CD4-positive, alpha-beta T cell treated with Interferon alpha-2 for 1 hour (primary cell): ENCODE results near the gene DLEC1.
"Not testable (repeated sequence)": the region's sequence is repeated elsewhere in the genome, so short reads cannot be mapped to it uniquely, and the experiment has no call there.

ENCODE experiments used
- DNase-seq, 2 donors: peaks; one replicate each; pipeline ENCODE4 v3.0.0-alpha.2; 2020 to 2022

Gene DLEC1

DNA sequence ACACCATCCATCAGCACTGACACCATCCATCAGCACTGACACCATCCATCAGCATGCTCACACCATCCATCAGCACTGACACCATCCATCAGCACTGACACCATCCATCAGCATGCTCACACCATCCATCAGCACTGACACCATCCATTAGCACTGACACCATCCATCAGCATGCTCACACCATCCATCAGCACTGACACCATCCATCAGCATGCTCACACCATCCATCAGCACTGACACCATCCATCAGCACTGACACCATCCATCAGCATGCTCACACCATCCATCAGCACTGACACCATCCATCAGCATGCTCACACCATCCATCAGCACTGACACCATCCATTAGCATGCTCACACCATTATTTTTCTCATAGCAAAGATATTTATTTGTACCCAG, 48.3 kb downstream of the DLEC1 start:
- DNase-seq: not testable (repeated sequence)

DNA sequence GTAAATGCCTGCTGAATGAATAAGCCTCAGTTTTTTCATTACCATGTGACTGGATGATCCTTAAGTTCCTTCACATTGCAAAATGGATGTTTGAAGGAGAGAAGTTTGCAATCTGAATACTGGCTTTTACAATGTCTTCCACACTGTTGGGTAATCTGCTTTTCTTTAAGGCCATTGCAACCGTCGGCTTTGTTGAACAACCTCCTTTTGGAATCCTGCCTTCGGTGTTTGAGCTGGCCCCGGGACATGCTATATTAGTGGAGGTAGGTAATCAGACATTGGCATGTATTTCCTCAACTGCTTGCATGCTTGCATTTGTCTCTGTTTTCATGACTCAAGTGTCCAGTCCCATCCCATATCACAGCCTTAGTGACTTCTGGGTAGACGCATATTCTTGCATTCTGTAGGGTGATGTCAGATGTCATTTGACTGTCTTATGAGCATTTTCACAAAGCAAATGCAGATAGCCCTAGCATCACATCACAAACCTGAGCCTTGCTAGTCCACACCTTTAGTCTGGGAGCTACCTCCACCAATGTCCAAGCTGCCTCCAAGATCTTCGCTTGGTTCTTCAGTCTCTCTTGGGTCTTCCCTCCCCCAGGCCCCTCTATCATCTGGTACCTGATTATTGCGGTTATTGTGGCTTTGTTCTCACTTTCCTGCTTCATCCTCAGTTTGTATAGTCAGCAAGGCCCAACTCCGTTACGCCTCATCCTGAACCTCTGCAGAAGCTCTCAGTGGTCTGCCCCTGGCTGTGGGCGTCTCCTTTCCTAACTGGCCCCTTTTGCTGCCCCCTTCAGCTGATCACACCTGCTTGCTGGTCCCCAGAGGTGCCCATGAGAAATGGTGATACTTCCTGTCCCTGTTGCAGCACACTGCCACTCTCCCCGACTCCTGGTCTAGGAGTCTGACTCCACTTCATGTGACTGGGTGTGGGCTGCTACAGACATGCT, 49.4 kb downstream of the DLEC1 start:
- no peak for DNase-seq

DNA sequence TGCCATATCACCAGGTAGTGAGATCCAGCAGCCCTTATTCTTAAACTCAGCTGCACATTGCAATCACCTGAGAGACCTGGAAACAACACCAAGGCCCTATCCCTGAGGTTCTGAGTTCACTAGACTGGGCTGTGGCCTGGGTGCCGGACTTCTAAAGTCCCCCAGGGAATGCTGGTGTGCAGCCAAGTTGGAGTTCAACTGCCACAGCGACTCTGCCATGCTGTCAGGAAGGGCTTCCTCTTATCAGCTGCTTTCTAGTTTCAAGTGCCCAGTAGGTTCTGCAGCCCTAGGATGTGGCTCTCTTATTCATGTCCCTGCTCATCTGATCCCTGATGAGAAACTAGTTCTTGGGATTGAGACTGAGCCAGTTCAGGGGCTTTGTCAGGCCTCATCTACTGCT, 50.2 kb downstream of the DLEC1 start:
- no peak for DNase-seq

DNA sequence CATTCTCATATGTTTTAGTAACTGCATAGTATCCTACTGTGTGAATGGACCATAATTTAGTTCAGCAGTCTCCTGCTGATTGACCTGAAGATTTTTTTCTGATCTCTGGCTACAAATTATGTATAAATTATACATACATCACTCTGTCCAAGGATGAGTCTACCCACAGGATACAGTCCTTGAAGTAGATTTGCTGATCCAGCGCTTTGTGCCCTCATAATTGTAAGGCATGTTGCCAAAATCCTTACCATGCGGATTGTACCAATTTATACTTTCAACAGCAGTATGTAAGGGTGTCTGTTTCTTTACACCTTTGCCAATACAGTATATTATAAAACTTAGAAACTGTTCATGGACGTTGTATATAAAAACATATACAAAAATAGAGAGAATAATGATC, 51.4 kb downstream of the DLEC1 start:
- no peak for DNase-seq

DNA sequence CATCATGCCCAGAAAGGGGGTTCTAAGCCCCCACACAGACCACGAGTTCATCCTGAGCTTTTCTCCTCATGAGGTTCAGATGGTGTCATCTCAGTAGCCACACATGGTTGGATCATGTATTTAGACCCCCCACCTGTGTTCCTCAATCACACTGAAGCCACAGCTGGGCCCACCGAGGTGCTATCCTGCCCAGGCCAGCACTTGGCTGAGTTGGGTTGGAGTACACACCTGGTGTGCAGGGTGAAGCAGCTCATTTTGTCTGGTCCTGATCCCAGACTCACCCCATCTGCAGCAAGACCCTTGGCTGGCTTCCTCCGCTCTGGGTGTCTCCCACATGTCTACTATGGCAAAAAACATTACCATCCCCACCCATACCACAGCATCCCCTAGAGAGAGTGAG, 56.0 kb downstream of the DLEC1 start:
- DNase-seq: no peak

DNA sequence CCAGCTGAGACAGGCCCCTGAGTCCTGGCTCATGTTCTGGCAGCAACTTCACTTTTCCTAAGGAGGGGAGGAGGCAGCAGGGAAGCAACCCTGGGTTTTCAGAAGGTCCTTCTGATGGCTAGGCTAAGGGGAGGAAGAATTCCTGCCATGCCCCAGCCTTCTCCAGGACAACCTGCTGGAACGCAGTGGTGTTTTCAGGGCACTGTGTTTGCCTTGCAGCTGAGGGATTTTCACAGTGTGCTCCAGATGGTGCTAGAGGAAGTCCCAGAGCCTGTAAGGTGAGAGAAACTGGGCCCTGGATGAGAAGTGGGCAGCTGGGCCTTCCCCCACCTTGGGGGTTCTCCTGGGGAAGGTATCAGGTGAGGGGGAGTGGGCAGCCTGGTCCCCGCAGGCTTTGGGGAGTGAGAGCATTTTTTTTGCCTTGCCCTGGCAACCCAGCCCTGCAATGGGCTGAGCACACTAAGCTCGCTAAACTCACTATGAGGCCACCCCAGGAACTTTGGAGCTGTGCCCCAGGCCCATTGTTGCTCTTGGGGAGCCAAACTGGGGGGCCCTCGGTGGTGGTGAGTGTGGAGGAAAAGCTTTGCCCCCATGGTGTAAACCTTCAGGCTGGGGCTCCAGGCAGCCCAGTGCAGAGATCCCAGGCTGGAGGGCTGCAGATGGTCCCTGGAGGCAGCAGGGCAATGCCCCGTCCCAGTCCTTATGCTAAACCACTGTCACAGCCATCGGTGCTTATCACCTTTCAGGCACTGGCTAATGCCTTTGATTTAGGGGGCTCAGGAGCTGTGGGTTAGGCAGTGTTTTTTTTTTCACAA, 56.9 kb downstream of the DLEC1 start:
- DNase-seq: no peak

GRCh38 chr3:38097446-38098375, 58.7 kb downstream of the DLEC1 start:
- DNase-seq: no peak

DNA sequence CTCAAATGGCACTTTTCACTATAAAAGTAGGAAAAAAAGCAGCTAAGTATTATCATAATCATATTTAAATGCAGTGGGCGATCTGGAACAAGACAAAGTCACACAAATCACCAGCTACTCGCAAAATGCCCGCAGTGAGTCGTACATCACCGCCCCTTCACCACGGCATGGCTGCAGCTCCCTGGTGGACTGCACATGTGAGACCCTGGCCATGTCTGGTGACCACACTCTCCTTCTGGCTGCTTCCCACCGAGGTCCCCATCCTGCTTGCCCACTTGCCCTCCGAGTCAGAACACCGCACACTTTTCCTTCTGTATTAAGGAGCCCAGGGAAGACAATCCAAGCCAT, 59.3 kb downstream of the DLEC1 start:
- DNase-seq: no peak

DNA sequence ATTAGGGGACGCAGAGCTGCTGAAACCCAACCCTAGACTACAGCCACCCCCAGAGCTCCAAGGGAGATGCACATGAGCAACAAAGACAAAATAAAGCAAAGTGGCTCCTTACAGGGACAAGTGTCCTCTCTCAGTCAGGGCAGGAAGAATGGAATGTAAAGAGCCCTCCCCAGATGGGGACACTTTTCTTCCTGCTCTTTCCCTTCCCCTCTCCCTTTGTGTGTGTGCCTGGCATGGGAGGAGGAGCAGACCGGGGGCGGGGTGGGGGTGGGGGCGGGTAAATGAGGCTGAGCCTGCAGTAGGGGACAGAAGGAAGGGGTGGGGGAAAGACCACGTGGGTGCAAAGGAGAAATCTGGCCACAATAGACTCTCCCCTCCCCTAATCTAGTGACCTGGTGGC, 60.5 kb downstream of the DLEC1 start:
- no peak for DNase-seq

- no peak for DNase-seq
Measured at GRCh38 chr3:38100498-38100897, 61.5 kb downstream of the DLEC1 start.

DNA sequence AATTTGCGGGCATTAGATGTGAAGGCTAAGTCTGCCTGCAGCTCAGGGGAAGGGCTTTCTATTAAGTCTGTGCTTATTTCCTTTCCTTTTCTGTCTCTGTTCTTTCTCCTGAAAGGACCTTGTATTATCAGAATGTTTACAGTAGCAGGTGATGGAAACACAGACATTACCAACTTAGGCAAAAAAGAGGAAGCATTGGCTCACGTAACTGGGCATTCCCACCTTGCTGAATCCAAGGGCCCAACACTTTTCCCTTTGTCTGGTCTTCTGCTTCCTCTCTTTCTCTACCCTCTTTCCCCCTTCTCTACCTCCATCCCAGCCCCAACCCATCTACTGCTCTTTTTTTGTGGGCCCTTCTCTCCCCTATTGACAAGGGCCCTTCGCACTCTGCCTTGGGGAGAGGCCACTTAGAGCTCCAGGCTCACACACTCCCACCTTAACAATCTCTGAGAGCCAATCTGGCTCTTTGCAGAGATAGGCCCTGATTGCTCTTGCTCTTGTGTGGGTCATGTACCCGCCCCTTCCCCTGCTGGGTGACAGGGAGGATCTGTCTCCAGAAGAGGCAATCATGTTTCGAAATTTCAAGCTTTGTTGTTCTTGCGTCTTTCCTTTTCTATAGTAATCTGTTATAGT, 62.9 kb downstream of the DLEC1 start:
- DNase-seq: no peak

DNA sequence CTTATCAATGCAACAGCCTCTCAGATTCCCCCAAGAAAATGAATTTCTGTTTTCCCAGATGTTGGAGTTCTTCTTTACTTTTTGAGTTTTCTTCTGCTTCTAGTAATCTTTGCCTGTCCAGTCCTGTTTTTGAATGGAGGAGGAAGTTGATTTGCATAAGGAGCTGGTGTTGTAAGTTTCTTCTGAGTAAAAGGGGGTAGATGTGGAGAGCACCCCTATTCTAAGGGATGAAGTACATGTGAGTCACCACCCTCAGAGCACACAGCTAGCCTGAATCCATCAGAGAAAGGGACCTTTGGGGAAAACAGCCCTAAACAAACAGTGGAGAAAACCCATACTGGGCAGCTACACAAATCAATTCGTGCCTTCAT, 63.4 kb downstream of the DLEC1 start:
- no peak for DNase-seq

DNA sequence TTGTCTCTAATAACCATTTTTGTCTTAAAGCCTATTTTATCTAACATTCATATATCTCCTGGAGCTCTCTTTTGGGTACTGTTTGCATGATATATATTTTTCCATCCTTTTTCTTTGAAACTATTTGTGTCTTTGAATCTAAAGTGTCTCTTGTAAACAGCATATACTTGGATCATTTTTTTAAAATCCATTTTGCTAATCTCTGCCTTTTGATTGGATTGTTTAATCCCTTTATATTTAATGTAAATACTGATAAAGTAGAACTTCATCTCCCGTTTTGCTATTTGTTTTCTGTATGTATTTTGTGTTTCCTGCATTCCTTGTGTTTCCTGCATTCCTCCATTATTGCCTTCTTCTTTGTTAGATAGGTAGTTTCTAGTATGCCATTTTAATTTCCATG, 66.5 kb downstream of the DLEC1 start:
- DNase-seq: no peak

- no peak for DNase-seq
Measured at GRCh38 chr3:38107911-38108648, 69.1 kb downstream of the DLEC1 start.

- no peak for DNase-seq
Measured at GRCh38 chr3:38108649-38109579, 69.9 kb downstream of the DLEC1 start.

DNA sequence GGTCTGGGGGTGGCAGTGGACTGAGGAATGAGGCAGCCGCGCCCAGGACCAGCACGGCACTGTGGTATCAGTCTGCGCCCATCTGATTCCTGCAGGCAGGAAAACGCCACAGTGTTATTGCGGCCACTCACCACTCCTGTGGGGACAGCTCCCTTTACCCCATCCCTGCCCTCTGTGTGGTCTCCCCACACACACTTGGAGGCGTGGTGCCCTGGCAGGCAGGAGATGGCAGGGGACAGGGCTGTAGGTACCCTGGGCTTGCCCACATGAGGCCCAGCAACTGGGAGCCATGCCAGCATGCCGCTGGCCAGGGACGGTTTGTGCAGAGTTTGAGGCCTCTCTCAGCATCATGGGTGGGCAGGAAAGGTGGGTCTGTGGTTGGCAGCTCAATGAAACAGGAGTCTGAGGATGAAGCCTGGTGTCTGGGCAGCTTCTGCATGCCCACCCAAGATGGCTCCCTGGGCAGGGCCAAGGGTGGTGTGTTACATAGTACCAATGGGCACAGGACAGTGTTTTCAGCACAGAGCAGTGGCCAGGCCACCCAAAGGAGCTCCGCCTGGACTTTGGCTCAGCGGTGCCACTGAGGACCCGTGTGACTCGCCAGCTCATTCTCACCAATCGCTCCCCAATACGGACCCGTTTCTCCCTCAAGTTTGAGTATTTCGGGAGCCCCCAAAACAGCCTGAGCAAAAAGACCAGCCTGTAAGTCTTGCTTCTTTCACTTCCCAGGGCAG, 70.7 kb downstream of the DLEC1 start:
- DNase-seq: no peak

DNA sequence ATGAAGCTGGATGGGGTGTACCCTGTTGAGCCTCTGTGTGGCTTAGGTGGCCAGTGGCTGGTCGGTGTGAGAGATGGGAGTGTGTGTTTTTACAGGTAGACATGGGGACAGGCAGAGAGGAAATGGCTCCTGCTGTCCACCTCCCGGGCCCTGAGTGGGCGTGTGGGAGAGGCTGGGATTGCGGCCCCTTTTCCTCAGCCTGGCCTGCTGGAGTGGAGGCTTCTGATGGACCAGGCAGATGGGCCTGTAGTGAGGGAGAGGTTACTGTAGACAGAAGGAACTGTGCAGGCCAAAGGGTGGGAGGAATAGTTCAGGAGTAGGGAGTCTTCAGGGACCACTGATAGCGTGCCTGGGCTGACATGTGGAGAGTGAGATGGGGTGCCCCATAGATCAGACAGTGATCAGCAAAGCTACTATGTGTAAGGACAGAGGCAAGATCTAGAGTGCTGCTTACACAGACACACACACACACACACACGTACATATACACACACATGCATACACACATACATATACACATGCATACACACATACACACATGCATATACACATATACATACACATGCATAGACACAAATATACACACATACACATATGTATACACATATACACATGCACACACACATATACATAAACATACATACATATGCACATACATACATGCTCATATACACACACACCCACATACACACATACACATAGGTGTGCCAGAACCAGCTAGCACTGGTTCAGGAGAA, 71.5 kb downstream of the DLEC1 start:
- DNase-seq: no peak

- DNase-seq: no peak
Measured at GRCh38 chr3:38111201-38111600, 72.2 kb downstream of the DLEC1 start.

DNA sequence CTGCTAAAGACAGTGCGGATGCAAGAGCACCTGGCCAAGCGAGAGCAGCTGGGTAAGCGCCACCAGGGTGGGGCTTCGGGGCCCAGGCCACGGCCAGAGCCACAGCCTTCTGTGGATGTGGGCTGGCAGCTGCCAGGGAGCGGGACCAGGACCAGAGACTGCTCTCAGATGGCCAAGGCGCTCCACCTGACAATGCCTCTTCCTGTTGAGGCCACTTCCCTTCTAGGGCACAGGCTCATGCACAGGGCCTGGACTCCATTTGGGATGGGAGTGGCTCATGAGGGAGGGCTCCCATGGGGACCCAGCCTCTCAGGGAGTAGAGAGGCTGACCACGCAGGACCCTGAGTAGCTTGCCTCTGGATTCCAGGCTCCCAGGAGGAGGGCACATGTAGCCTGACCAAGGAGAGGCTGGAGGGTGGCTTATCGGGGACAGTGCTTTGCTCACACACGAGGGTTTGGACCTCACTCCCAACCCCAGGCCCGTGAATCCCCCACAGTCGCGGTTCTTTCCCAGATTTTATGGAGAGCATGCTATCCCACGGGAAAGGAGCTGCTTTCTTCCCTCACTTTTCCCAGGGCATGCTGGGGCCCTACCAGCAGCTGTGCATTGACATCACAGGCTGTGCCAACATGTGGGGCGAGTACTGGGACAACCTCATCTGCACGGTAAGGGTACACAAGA, 72.8 kb downstream of the DLEC1 start:
- no peak for DNase-seq
